Fibroblast of lung (primary cell): ENCODE measurements around the gene PRDM11. TPM values are rescaled to one million over a fixed set of nuclear protein-coding genes. Genes with fewer than 3 reads are reported as not detected.

Source experiments
- DNase-seq, 2 donors: peaks; one replicate each; pipeline versions ENCODE4 v3.0.0 to v3.0.0-alpha.2; 2010; ENCODE audit warnings: low read depth in 2 of 2
- H2AFZ ChIP-seq: 2 replicates; pipeline ENCODE4 v1.5.1; 2012; ENCODE audit warnings: low read length, control low read depth, inconsistent platforms
- H3K27ac ChIP-seq: 2 replicates; pipeline ENCODE4 v1.5.1; 2011; ENCODE audit warnings: low read length, control low read depth; ENCODE audit not compliant: insufficient read depth
- H3K27me3 ChIP-seq: 2 replicates; pipeline ENCODE4 v1.5.1; 2011; ENCODE audit warnings: mild to moderate bottlenecking, low read length; ENCODE audit not compliant: control insufficient read depth, insufficient read depth
- H3K36me3 ChIP-seq: 2 replicates; pipeline ENCODE4 v1.5.1; 2011; ENCODE audit warnings: low read length; ENCODE audit not compliant: control insufficient read depth, insufficient read depth
- H3K4me1 ChIP-seq: 2 replicates; pipeline ENCODE4 v1.5.1; 2011; ENCODE audit warnings: low read length; ENCODE audit not compliant: control insufficient read depth, insufficient read depth; ENCODE audit errors: extremely low read depth
- H3K4me2 ChIP-seq: 2 replicates; pipeline ENCODE4 v1.5.1; 2011; ENCODE audit warnings: low read length, control low read depth; ENCODE audit not compliant: insufficient read depth; ENCODE audit errors: extremely low read depth
- H3K4me3 ChIP-seq, 4 experiments: fragments of 200-600 bp in 1 of 4; sonication (generic) in 1 of 4; replicated peaks in 1 of 4; 2 replicates each; pipeline ENCODE4 v1.5.1; 2011 to 2016; ENCODE audit warnings: low read length in 4 of 4, low read depth in 3 of 4, mild to moderate bottlenecking in 3 of 4, control low read depth in 2 of 4, inconsistent platforms in 1 of 4, mixed read lengths in 1 of 4; ENCODE audit not compliant: insufficient read depth in 1 of 4; ENCODE audit errors: control extremely low read depth in 1 of 4
- H3K79me2 ChIP-seq: 2 replicates; pipeline ENCODE4 v1.5.1; 2012; ENCODE audit warnings: mild to moderate bottlenecking, low read length, inconsistent platforms; ENCODE audit not compliant: control insufficient read depth, insufficient read depth
- H3K9ac ChIP-seq: 2 replicates; pipeline ENCODE4 v1.5.1; 2011; ENCODE audit warnings: mild to moderate bottlenecking, low read length, control low read depth; ENCODE audit not compliant: insufficient read depth
- H3K9me3 ChIP-seq: 2 replicates; pipeline ENCODE4 v1.5.1; 2012; ENCODE audit warnings: low read depth, low read length; ENCODE audit not compliant: control insufficient read depth, insufficient read depth
- H4K20me1 ChIP-seq: 2 replicates; pipeline ENCODE4 v1.5.1; 2011; ENCODE audit warnings: low read length; ENCODE audit not compliant: control insufficient read depth, insufficient read depth; ENCODE audit errors: extremely low read depth
- EZH2 ChIP-seq: IDR thresholded peaks from 2 replicates; pipeline ENCODE4 v1.5.1; 2012; ENCODE audit warnings: low read length, control low read depth, mild to moderate bottlenecking; ENCODE audit errors: missing control alignments
- polyA plus RNA-seq, 2 donors: library from polyadenylated mRNA; depleted of rRNA in 1 of 2; stranded (reverse) in 1 of 2; unstranded in 1 of 2; fragments of >200 nt; gene quantifications; 2 replicates each; pipeline ENCODE4 v1.2.1, GENCODE V29; 2011 to 2012; ENCODE audit warnings: missing spikeins in 1 of 2
- total RNA-seq: library from RNA; depleted of rRNA; stranded (reverse); fragments of >200 nt; gene quantifications from 2 replicates; pipeline ENCODE4 v1.2.1, GENCODE V29; 2014
- TF ChIP-seq, protein P1 (sequence below), 2 donors: IDR thresholded peaks in 1 of 2; conservative IDR thresholded peaks in 1 of 2; 1 replicate in 1 of 2; 2 replicates in 1 of 2; pipeline ENCODE4 v1.5.1; 2011 to 2012; ENCODE audit warnings: low read length in 2 of 2, control low read depth in 1 of 2, inconsistent platforms in 1 of 2, low read depth in 1 of 2, mild to moderate bottlenecking in 1 of 2

Gene PRDM11
- total and polyA plus RNA-seq, 2 donors (not counting 1 experiment from before 2014, with no cell fraction given), result 3.1 to 4.0 TPM

DNA sequence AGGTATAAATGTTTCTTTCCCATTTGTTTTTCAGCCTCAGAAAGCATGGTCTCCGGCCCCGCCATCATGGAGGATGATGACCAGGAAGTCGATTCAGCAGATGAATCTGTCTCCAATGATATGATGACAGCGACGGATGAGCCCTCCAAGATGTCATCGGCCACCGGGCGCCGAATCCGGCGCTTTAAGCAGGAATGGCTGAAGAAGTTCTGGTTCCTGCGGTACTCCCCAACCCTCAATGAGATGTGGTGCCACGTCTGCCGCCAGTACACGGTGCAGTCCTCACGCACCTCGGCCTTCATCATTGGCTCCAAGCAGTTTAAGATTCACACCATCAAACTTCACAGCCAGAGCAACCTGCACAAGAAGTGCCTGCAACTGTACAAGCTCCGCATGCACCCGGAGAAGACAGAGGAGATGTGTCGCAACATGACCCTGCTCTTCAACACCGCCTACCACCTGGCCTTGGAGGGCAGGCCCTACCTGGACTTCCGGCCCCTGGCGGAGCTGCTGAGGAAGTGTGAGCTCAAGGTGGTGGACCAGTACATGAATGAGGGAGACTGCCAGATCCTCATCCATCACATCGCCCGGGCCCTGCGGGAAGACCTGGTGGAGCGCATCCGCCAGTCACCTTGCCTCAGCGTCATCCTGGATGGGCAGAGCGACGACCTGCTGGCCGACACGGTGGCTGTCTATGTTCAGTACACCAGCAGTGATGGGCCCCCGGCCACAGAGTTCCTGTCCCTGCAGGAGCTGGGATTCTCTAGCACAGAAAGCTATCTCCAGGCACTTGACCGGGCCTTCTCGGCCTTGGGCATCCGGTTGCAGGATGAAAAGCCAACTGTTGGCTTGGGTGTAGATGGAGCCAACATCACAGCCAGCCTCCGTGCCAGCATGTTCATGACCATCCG, 79.8 kb downstream of the PRDM11 start:
- TF ChIP-seq, protein P1, sequence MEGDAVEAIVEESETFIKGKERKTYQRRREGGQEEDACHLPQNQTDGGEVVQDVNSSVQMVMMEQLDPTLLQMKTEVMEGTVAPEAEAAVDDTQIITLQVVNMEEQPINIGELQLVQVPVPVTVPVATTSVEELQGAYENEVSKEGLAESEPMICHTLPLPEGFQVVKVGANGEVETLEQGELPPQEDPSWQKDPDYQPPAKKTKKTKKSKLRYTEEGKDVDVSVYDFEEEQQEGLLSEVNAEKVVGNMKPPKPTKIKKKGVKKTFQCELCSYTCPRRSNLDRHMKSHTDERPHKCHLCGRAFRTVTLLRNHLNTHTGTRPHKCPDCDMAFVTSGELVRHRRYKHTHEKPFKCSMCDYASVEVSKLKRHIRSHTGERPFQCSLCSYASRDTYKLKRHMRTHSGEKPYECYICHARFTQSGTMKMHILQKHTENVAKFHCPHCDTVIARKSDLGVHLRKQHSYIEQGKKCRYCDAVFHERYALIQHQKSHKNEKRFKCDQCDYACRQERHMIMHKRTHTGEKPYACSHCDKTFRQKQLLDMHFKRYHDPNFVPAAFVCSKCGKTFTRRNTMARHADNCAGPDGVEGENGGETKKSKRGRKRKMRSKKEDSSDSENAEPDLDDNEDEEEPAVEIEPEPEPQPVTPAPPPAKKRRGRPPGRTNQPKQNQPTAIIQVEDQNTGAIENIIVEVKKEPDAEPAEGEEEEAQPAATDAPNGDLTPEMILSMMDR (conservative IDR thresholded peaks at IDR 0.05 in 1 of 2, IDR thresholded peaks at IDR 0.05 in 1 of 2; ENCODE audit: low read depth in 1 of 2, low read length in 2 of 2), result no peak
- TF ChIP-seq EZH2, result no peak
- H4K20me1 ChIP-seq, result no peaks in the 10 kb centered on the region
- H3K79me2 ChIP-seq, result no peaks in the 10 kb centered on the region
- no peak overlapping the region for H2AFZ ChIP-seq
- no peaks in the 10 kb centered on the region for H3K36me3 ChIP-seq
- no peak overlapping the region for H3K9ac ChIP-seq
- H3K27me3 ChIP-seq, result no peaks in the 10 kb centered on the region
- H3K4me2 ChIP-seq, result no peak overlapping the region
- no peak overlapping the region for H3K4me3 ChIP-seq
- no peak overlapping the region for H3K27ac ChIP-seq
- no peaks in the 10 kb centered on the region for H3K4me1 ChIP-seq
- no peaks in the 10 kb centered on the region for H3K9me3 ChIP-seq
- no peak for DNase-seq

DNA sequence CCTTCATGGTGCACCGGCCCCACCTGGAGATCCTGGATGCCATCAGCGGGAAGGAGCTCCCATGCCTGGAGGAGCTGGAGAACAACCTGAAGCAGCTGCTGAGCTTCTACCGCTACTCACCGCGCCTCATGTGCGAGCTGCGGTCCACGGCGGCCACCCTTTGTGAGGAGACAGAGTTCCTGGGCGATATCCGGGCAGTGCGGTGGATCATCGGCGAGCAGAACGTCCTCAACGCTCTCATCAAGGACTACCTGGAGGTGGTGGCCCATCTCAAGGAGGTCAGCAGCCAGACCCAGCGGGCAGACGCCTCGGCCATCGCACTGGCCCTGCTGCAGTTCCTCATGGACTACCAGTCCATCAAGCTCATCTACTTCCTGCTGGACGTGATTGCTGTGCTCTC, 80.5 kb downstream of the PRDM11 start:
- Histone ChIP-seq H3K9me3 (no peaks in the 10 kb centered on the region), H3K4me2 (no peak overlapping the region), H3K36me3 (no peaks in the 10 kb centered on the region), H3K9ac (no peak overlapping the region), H3K27me3 (no peaks in the 10 kb centered on the region), H3K4me3 (no peak overlapping the region), H3K27ac (no peak overlapping the region), H4K20me1 (no peaks in the 10 kb centered on the region), H2AFZ (no peak overlapping the region), H3K79me2 (no peaks in the 10 kb centered on the region), H3K4me1 (no peaks in the 10 kb centered on the region)
- no peak for DNase-seq
- TF ChIP-seq EZH2, result no peak
- TF ChIP-seq, protein P1 (conservative IDR thresholded peaks at IDR 0.05 in 1 of 2, IDR thresholded peaks at IDR 0.05 in 1 of 2; ENCODE audit: low read depth in 1 of 2, low read length in 2 of 2), result no peak

DNA sequence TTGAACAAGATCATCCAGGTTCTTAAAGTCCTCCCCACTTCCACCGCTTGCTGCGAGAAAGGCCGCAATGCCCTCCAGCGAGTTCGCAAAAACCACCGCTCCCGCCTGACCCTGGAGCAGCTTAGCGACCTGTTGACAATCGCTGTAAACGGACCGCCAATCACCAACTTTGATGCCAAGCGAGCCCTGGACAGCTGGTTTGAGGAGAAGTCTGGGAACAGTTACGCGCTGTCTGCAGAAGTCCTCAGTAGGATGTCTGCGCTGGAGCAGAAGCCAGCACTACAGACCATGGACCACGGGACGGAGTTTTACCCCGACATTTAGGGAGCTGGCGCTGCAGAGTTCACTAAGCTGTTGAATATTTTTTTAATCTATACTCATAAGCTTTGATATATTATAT, 81.4 kb downstream of the PRDM11 start:
- Histone ChIP-seq H4K20me1 (no peaks in the 10 kb centered on the region), H3K79me2 (no peaks in the 10 kb centered on the region), H3K27me3 (no peaks in the 10 kb centered on the region), H3K9ac (no peak overlapping the region), H3K4me1 (no peaks in the 10 kb centered on the region), H2AFZ (no peak overlapping the region), H3K27ac (no peak overlapping the region), H3K4me2 (no peak overlapping the region), H3K36me3 (no peaks in the 10 kb centered on the region), H3K9me3 (no peaks in the 10 kb centered on the region), H3K4me3 (no peak overlapping the region)
- TF ChIP-seq, protein P1 (conservative IDR thresholded peaks at IDR 0.05 in 1 of 2, IDR thresholded peaks at IDR 0.05 in 1 of 2; ENCODE audit: low read depth in 1 of 2, low read length in 2 of 2), result no peak
- no peak for TF ChIP-seq EZH2
- no peak for DNase-seq
